ENCODE measurements around the gene APRT. TPM values are rescaled to one million over a fixed set of nuclear protein-coding genes. Genes with fewer than 3 reads are reported as not detected.

APRT gene
- total RNA-seq, 2 experiments from 2014 or later: 153 to 154 TPM

DNA sequence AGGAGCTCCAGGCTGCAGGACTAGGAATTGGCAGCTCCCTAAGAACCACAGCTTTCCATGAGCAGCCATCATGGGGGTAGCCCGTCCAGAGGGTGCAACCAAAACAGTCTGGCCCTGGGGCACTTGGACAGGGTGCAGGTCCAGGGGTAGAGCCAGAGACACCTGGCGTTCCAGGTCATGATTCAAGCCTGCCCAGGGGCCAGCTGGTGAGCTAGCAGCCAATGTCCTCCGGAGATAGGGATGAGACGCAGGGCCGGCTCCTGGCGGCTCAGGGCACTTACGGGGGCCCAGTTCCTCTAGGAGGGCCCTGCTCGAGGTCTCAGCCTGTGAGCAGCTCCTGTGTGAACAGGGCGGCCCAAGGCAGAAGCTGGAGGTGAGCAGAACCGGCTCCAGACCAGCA is 48.8 kb downstream of the APRT start:
- H3K27ac Mint-ChIP-seq: no peak overlapping the region
- DNase-seq (no peak), ATAC-seq (ENCODE audit: poor library complexity) (no peak)
- no peaks in the 10 kb centered on the region for H3K27me3 ChIP-seq (ENCODE audit: control insufficient read depth in 1 of 2, insufficient read depth in 2 of 2, low read length in 2 of 2)
- intact Hi-C loops (cut with DNase I, micrococcal nuclease): no loop called here
- peaks cover 5% of the 10 kb centered on the region for H3K36me3 Mint-ChIP-seq (ENCODE audit: low read depth)
- peaks cover 0 to 10% of the 10 kb centered on the region in 2 experiments for H3K9me3 ChIP-seq (ENCODE audit: control insufficient read depth in 1 of 2, insufficient read depth in 1 of 2, low read length in 2 of 2)
- H3K4me1 ChIP-seq (ENCODE audit: insufficient read depth, low read length): peaks cover 87% of the 10 kb centered on the region
- TF ChIP-seq, protein P1, sequence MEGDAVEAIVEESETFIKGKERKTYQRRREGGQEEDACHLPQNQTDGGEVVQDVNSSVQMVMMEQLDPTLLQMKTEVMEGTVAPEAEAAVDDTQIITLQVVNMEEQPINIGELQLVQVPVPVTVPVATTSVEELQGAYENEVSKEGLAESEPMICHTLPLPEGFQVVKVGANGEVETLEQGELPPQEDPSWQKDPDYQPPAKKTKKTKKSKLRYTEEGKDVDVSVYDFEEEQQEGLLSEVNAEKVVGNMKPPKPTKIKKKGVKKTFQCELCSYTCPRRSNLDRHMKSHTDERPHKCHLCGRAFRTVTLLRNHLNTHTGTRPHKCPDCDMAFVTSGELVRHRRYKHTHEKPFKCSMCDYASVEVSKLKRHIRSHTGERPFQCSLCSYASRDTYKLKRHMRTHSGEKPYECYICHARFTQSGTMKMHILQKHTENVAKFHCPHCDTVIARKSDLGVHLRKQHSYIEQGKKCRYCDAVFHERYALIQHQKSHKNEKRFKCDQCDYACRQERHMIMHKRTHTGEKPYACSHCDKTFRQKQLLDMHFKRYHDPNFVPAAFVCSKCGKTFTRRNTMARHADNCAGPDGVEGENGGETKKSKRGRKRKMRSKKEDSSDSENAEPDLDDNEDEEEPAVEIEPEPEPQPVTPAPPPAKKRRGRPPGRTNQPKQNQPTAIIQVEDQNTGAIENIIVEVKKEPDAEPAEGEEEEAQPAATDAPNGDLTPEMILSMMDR (IDR thresholded peaks at IDR 0.05): no peak
- ChIA-PET CTCF (no interaction called here), POLR2A (interaction anchor here (0.9 to 1.5 kb wide), 2 partner anchors 61 to 62 kb away, joined by 3 to 4 read pairs; no protein-coding TSS in a partner anchor)
- no peak overlapping the region for H3K27ac ChIP-seq (ENCODE audit: low read depth in 1 of 2, low read length in 2 of 2)
- H3K27me3 Mint-ChIP-seq: no peaks in the 10 kb centered on the region
- H3K4me1 Mint-ChIP-seq (ENCODE audit: low read depth): peaks cover 22% of the 10 kb centered on the region
- no peaks in the 10 kb centered on the region for H3K9me3 Mint-ChIP-seq
- peaks cover 20% of the 10 kb centered on the region for H3K36me3 ChIP-seq (ENCODE audit: insufficient read depth, low read length)
- no peak overlapping the region for H3K4me3 ChIP-seq (ENCODE audit: low read length)
- H3K4me3 Mint-ChIP-seq: no peak overlapping the region

DNA sequence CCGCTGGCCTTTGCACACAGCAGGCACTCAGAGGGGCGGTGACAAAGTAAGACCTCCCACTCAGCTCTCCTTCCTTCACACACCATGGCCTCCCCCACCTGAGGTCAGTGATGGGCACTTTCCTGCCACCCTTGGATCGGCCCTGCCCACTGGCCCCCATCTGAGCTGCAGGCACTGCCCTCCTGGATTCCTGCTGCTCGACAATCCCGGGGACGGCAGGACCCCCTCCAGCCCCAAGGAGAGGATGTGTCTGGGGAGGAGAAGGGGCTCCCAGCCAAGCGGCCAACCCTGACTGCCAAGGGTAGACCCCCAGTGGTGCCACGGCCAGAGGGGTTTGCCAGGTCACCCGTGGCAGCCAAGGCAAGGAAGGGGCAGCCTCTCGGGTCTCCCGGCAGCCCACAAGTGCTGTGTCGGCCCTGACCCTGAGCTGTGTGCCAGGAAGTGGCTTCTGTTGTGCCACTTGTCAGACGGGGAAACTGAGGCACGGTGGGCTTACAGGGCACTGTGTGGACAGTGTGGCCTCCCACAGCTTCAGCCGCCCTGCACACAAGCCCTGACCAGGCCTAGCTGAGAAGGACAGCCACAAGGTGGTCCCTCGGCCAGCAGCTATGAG is 49.4 kb downstream of the APRT start:
- ChIA-PET CTCF (no interaction called here), POLR2A (interaction anchor here (0.9 to 1.5 kb wide), 2 partner anchors 60 to 61 kb away, joined by 3 to 4 read pairs; no protein-coding TSS in a partner anchor)
- H3K27ac ChIP-seq (ENCODE audit: low read depth in 1 of 2, low read length in 2 of 2): no peak overlapping the region
- DNase-seq (no peak), ATAC-seq (ENCODE audit: poor library complexity) (no peak)
- H3K36me3 ChIP-seq (ENCODE audit: insufficient read depth, low read length): peaks cover 20% of the 10 kb centered on the region
- H3K27me3 Mint-ChIP-seq: no peaks in the 10 kb centered on the region
- intact Hi-C loops (cut with DNase I, micrococcal nuclease): no loop called here
- H3K4me3 ChIP-seq (ENCODE audit: low read length): no peak overlapping the region
- peaks cover 0 to 10% of the 10 kb centered on the region in 2 experiments for H3K9me3 ChIP-seq (ENCODE audit: control insufficient read depth in 1 of 2, insufficient read depth in 1 of 2, low read length in 2 of 2)
- peaks cover 19% of the 10 kb centered on the region for H3K4me1 Mint-ChIP-seq (ENCODE audit: low read depth)
- H3K27me3 ChIP-seq (ENCODE audit: control insufficient read depth in 1 of 2, insufficient read depth in 2 of 2, low read length in 2 of 2): no peaks in the 10 kb centered on the region
- H3K27ac Mint-ChIP-seq: no peak overlapping the region
- H3K9me3 Mint-ChIP-seq: no peaks in the 10 kb centered on the region
- TF ChIP-seq, protein P1 (IDR thresholded peaks at IDR 0.05): no peak
- peaks cover 5% of the 10 kb centered on the region for H3K36me3 Mint-ChIP-seq (ENCODE audit: low read depth)
- no peak overlapping the region for H3K4me3 Mint-ChIP-seq
- H3K4me1 ChIP-seq (ENCODE audit: insufficient read depth, low read length): peaks cover 87% of the 10 kb centered on the region

DNA sequence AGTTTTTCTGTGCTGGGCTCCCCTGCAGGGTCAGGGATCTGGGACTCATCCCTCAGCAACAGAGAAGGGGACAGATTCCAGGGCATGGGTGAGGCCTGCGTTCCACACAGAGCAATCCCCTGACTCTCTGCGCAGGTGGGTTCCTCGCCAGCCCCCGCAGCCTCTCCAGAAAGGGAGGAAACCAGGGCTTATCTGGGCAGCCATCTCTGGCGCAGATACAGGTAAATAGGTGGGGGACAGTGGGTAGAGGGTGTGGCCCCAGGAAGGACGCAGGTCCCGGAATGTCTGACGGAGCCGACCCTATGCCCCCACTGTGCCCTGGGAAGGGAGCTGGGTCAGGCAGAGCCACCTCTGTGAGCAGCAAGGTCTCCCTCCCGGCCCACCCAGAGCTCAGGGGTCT is 49.9 kb downstream of the APRT start:
- Histone ChIP-seq H3K4me1 (ENCODE audit: insufficient read depth, low read length) (peaks cover 86% of the 10 kb centered on the region), H3K9me3 (ENCODE audit: control insufficient read depth in 1 of 2, insufficient read depth in 1 of 2, low read length in 2 of 2) (peaks cover 0 to 10% of the 10 kb centered on the region in 2 experiments), H3K36me3 (ENCODE audit: insufficient read depth, low read length) (peaks cover 20% of the 10 kb centered on the region), H3K27me3 (ENCODE audit: control insufficient read depth in 1 of 2, insufficient read depth in 2 of 2, low read length in 2 of 2) (no peaks in the 10 kb centered on the region), H3K4me3 (ENCODE audit: low read length) (no peak overlapping the region), H3K27ac (ENCODE audit: low read depth in 1 of 2, low read length in 2 of 2) (no peak overlapping the region)
- Mint-ChIP-seq H3K4me3 (no peak overlapping the region), H3K27ac (no peak overlapping the region), H3K36me3 (ENCODE audit: low read depth) (peaks cover 5% of the 10 kb centered on the region), H3K27me3 (no peaks in the 10 kb centered on the region), H3K9me3 (no peaks in the 10 kb centered on the region), H3K4me1 (ENCODE audit: low read depth) (peaks cover 14% of the 10 kb centered on the region)
- CTCF ChIA-PET: no interaction called here
- no peak for DNase-seq
- POLR2A ChIA-PET: no interaction called here
- no peak for ATAC-seq (ENCODE audit: poor library complexity)
- TF ChIP-seq, protein P1 (IDR thresholded peaks at IDR 0.05): no peak
- intact Hi-C loops (cut with DNase I, micrococcal nuclease): no loop called here
